Measurements from ENCODE around the gene NTSR1. TPM values are rescaled to one million over a fixed set of nuclear protein-coding genes. Genes with fewer than 3 reads are reported as not detected.

Gene NTSR1
- total and polyA plus RNA-seq, 2 experiments from 2014 or later: 0.15 to 1.4 TPM

- H3K4me2 ChIP-seq: no peak overlapping the region
- ATAC-seq (no peak), DNase-seq (ENCODE audit: low spot score) (no peak)
- no peaks in the 10 kb centered on the region for H3K36me3 Mint-ChIP-seq (ENCODE audit: low read depth)
- no peaks in the 10 kb centered on the region for H3K9me2 ChIP-seq (ENCODE audit: insufficient read depth)
- H3F3A ChIP-seq (replicated peaks; ENCODE audit: low read depth): no peaks in the 10 kb centered on the region
- no peaks in the 10 kb centered on the region for H3K36me3 ChIP-seq (ENCODE audit: insufficient read depth)
- H3K27ac ChIP-seq (ENCODE audit: low read depth): no peak overlapping the region
- no peaks in the 10 kb centered on the region for H3K9me3 Mint-ChIP-seq
- H4K20me1 ChIP-seq (replicated peaks; ENCODE audit: insufficient read depth): no peaks in the 10 kb centered on the region
- no peak overlapping the region for H3K4me3 ChIP-seq
- no peaks in the 10 kb centered on the region for H3K4me1 ChIP-seq (ENCODE audit: insufficient read depth)
- H3K4me1 Mint-ChIP-seq: no peaks in the 10 kb centered on the region; the same call in none of the 3 replicates
- no peaks in the 10 kb centered on the region for H3K79me2 ChIP-seq (replicated peaks; ENCODE audit: insufficient read depth)
- peaks cover 6% of the 10 kb centered on the region for H3K27me3 Mint-ChIP-seq (ENCODE audit: insufficient read depth, low read depth, poor library complexity)
- no peak overlapping the region for H2AFZ ChIP-seq
- TF ChIP-seq REST (IDR thresholded peaks at IDR 0.05; ENCODE audit: unreplicated experiment) (no peak), ZNF462 (CRISPR knock-in tag; IDR thresholded peaks at IDR 0.05) (no peak)
- H3K27me3 ChIP-seq (ENCODE audit: insufficient read depth): no peaks in the 10 kb centered on the region
- no peak overlapping the region for H3K4me3 Mint-ChIP-seq
- H3K27ac Mint-ChIP-seq: no peak overlapping the region
These were observed 51.4 kb downstream of the NTSR1 start for GRCh38 chr20:62759981-62760431.

All from GM23338 (cell line).